Posterior cingulate gyrus (tissue), 11 donors: Measurements from ENCODE around the gene NR3C2.
"Not testable (repeated sequence)": the region's sequence is repeated elsewhere in the genome, so short reads cannot be mapped to it uniquely, and the experiment has no call there.

Experiments
- DNase-seq, 10 donors: peaks; one replicate each; pipeline versions ENCODE4 v3.0.0 to v3.0.0-alpha.2; 2020 to 2021; ENCODE audit warnings: mixed read lengths in 3 of 10
- intact Hi-C: fragments of 100-400 bp; cut with DNase I; formaldehyde crosslinking; loops from one replicate; pipeline ENCODE4 v1.15.1; 2023

The NR3C2 gene

GRCh38 chr4:148090503-148091476 is 351.4 kb downstream of the NR3C2 start:
- intact Hi-C loops: no loop called here
- peak in 1 of 10 donors; percentile 79 for DNase-seq

- intact Hi-C loops: no loop called here
- peak in 1 of 10 donors; percentile 41 for DNase-seq
These were observed 352.2 kb downstream of the NR3C2 start for GRCh38 chr4:148090029-148090428.

- intact Hi-C loops: no loop called here
- peak in 1 of 10 donors; percentile 67 for DNase-seq
These were observed 352.6 kb downstream of the NR3C2 start for GRCh38 chr4:148089624-148090023.

GRCh38 chr4:148083073-148083472 is 359.1 kb downstream of the NR3C2 start:
- intact Hi-C loops, DNase-seq: not testable (repeated sequence)

GRCh38 chr4:148081745-148082144 is 360.5 kb downstream of the NR3C2 start:
- DNase-seq: peak in 1 of 10 donors; percentile 75
- intact Hi-C loops: no loop called here

GRCh38 chr4:148081267-148081666 is 360.9 kb downstream of the NR3C2 start:
- intact Hi-C loops: no loop called here
- peak in 1 of 10 donors; percentile 52 for DNase-seq

- intact Hi-C loops: no loop called here
- peak in 2 of 10 donors; percentile 51 to 84 for DNase-seq
These were observed 362.3 kb downstream of the NR3C2 start for GRCh38 chr4:148079961-148080360.

GRCh38 chr4:148078061-148078460 is 364.2 kb downstream of the NR3C2 start:
- DNase-seq: no peak

GRCh38 chr4:148077581-148077980 is 364.6 kb downstream of the NR3C2 start:
- DNase-seq: no peak
- intact Hi-C loops: no loop called here

More at GRCh38 chr4:148078061-148078460, 364.2 kb downstream of the NR3C2 start:
- intact Hi-C loops: no loop called here

GRCh38 chr4:148076964-148077363 is 365.2 kb downstream of the NR3C2 start:
- intact Hi-C loops: no loop called here
- DNase-seq: no peak

- no peak for DNase-seq
These were observed 366.8 kb downstream of the NR3C2 start for GRCh38 chr4:148075438-148075837.

GRCh38 chr4:148074462-148074861 is 367.8 kb downstream of the NR3C2 start:
- DNase-seq: no peak
- intact Hi-C loops: no loop called here

More at GRCh38 chr4:148075438-148075837, 366.8 kb downstream of the NR3C2 start:
- intact Hi-C loops: no loop called here

- no peak for DNase-seq
- intact Hi-C loops: no loop called here
These were observed 368.9 kb downstream of the NR3C2 start for GRCh38 chr4:148073349-148073748.

GRCh38 chr4:148072789-148073188 is 369.4 kb downstream of the NR3C2 start:
- no peak for DNase-seq
- intact Hi-C loops: no loop called here

- DNase-seq: no peak
These were observed 371.2 kb downstream of the NR3C2 start for GRCh38 chr4:148071009-148071408.

GRCh38 chr4:148069895-148070178 is 372.4 kb downstream of the NR3C2 start:
- intact Hi-C loops: no loop called here
- no peak for DNase-seq

More at GRCh38 chr4:148071009-148071408, 371.2 kb downstream of the NR3C2 start:
- intact Hi-C loops: no loop called here

- DNase-seq: peak in 1 of 10 donors; percentile 73
- intact Hi-C loops: no loop called here
These were observed 372.9 kb downstream of the NR3C2 start for GRCh38 chr4:148069086-148069894.

- intact Hi-C loops: no loop called here
These were observed 373.9 kb downstream of the NR3C2 start for GRCh38 chr4:148068065-148068911.

GRCh38 chr4:148067301-148067916 is 374.8 kb downstream of the NR3C2 start:
- intact Hi-C loops: no loop called here

More at GRCh38 chr4:148068065-148068911, 373.9 kb downstream of the NR3C2 start:
- DNase-seq: peak in 1 of 10 donors; percentile 51

GRCh38 chr4:148065075-148065474 is 377.1 kb downstream of the NR3C2 start:
- DNase-seq: peak in 3 of 10 donors; percentile 45 to 89 (median 59)

More at GRCh38 chr4:148067301-148067916, 374.8 kb downstream of the NR3C2 start:
- DNase-seq: peak in 1 of 10 donors; percentile 69

More at GRCh38 chr4:148065075-148065474, 377.1 kb downstream of the NR3C2 start:
- intact Hi-C loops: no loop called here
